HUES64 (cell line): ENCODE data around the gene PEX10.

Experiments used
- H3K27ac ChIP-seq: 2 replicates; pipeline ENCODE4 v1.7.0; 2013; ENCODE audit warnings: low read depth, low read length, inconsistent platforms
- H3K27me3 ChIP-seq: 2 replicates; pipeline ENCODE4 v1.6.1; 2013; ENCODE audit warnings: mild to moderate bottlenecking, low read length; ENCODE audit not compliant: insufficient read depth
- H3K36me3 ChIP-seq: 2 replicates; pipeline ENCODE4 v1.6.1; 2013; ENCODE audit warnings: mild to moderate bottlenecking, low read length; ENCODE audit not compliant: insufficient read depth
- H3K4me1 ChIP-seq: 2 replicates; pipeline ENCODE4 v1.6.1; 2013; ENCODE audit warnings: mild to moderate bottlenecking, low read length, moderate library complexity; ENCODE audit not compliant: insufficient read depth
- H3K4me3 ChIP-seq: 2 replicates; pipeline ENCODE4 v1.5.1; 2013; ENCODE audit warnings: mild to moderate bottlenecking, low read length, moderate library complexity
- H3K9ac ChIP-seq: 2 replicates; pipeline ENCODE4 v1.6.1; 2013; ENCODE audit warnings: mild to moderate bottlenecking, low read depth, low read length
- H3K9me3 ChIP-seq: 2 replicates; pipeline ENCODE4 v1.6.1; 2013; ENCODE audit warnings: low read depth, low read length; ENCODE audit not compliant: insufficient read depth
- WGBS: fragments of 150-250, 120-280 bp; methylation state at CpG from one replicate; pipeline ENCODE4 v1.1.7; 2013; ENCODE audit warnings: missing lambda C conversion rate; 5-methylcytosine and 5-hydroxymethylcytosine counted together

Gene PEX10

DNA sequence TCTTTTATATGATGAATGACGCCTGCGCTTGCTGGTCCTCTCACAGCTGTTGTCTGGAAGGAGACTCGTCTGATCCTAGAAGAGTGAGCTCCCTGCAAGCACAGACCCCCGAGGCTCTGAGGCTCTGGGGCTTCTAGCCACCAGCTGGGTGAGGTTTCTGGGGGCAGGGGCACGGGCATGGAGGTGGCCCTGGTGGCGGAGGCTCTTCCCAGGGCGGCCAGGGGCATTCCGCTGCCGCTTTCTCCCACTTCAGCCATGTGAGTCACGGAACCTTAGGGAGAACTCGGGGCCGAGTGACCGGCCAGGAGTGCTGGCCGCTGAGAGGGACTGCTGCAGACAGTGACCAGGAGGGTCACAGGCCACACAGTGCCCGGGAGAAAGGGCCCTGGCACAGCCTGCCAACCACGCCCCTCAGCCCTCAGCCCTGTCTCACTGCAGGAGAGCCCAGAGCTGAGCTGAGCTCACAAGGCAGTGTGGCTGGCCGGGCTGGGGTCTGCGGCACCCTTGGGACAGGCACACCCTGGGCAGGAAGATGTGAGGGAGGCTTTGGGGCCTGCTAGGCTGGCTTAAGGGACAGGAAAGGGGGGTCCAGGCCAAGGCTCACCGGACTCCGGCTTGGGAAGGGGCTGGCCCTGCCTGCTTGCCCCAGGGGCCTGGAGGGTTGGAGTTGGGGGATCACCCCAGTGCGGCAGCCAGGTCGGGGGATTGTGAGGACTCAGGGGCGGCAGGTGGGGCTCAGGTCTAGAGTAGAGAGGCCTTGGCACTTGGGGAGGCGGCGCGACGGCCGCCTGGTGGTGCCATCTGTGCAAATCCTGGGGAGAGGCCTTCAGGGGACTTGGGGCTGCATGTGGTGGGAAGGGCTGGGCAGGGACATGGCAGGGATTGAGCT, 56.7 kb downstream of the PEX10 start:
- H3K9me3 ChIP-seq, result no peaks in the 10 kb centered on the region
- WGBS, result 92% methylated on average over 28 of the region's 28 CpGs
- H3K27ac ChIP-seq, result no peak overlapping the region
- no peaks in the 10 kb centered on the region for H3K4me1 ChIP-seq
- H3K27me3 ChIP-seq, result no peaks in the 10 kb centered on the region
- no peak overlapping the region for H3K9ac ChIP-seq
- no peak overlapping the region for H3K4me3 ChIP-seq
- H3K36me3 ChIP-seq, result no peaks in the 10 kb centered on the region

GRCh38 chr1:2354511-2355372, 57.6 kb downstream of the PEX10 start:
- Histone ChIP-seq H3K27me3 (no peaks in the 10 kb centered on the region), H3K4me1 (no peaks in the 10 kb centered on the region), H3K9ac (no peak overlapping the region), H3K4me3 (no peak overlapping the region), H3K9me3 (no peaks in the 10 kb centered on the region), H3K36me3 (no peaks in the 10 kb centered on the region), H3K27ac (no peak overlapping the region)
- WGBS, result 94% methylated on average over 38 of the region's 38 CpGs
